ENCODE results near the gene CBL. TPM values are rescaled to one million over a fixed set of nuclear protein-coding genes. Genes with fewer than 3 reads are reported as not detected.

CBL gene
- total RNA-seq, 1 donor from 2014 or later = 46.6 TPM

DNA sequence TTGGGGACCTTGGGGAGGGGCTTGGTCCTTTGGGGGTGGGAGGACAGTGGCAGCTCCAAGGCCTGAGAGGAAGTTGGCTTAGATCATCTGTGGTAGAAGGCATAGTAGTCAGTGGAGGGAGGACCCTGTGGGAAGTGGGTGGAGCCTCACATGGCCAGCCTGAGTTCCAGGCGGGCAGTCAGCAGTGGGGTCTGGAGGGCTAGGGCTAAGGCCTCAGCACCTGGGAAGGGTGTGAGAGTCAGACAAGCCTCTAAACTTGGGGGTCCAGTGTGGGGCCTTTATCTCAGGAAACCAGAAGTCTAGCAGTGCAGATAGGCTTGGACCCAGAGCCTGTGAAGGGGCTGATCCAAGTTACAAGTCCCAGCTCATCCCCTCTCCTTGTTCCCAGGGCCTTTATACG is 33.6 kb upstream of the CBL start:
- Histone ChIP-seq H3K4me1 (ENCODE audit: insufficient read depth, low read length) (peaks cover 9% of the 10 kb centered on the region), H3K79me2 (ENCODE audit: insufficient read depth, low read length) (no peaks in the 10 kb centered on the region), H4K20me1 (ENCODE audit: insufficient read depth, low read length) (no peaks in the 10 kb centered on the region), H3K36me3 (ENCODE audit: insufficient read depth, low read length) (no peaks in the 10 kb centered on the region), H3K4me3 (ENCODE audit: insufficient read depth, low read depth, low read length) (no peak overlapping the region), H3K27ac (ENCODE audit: low read depth, low read length) (no peak overlapping the region), H2AFZ (ENCODE audit: low read depth, low read length) (no peak overlapping the region), H3K9ac (ENCODE audit: low read length) (no peak overlapping the region), H3K4me2 (ENCODE audit: low read length) (no peak overlapping the region), H3K9me3 (ENCODE audit: insufficient read depth, low read depth, low read length) (no peaks in the 10 kb centered on the region), H3K27me3 (ENCODE audit: insufficient read depth, low read length) (no peaks in the 10 kb centered on the region)
- Mint-ChIP-seq H3K27me3 (ENCODE audit: low read depth, unreplicated experiment) (no peaks in the 10 kb centered on the region), H3K4me1 (ENCODE audit: low read depth, unreplicated experiment) (peaks cover 6% of the 10 kb centered on the region), H3K27ac (ENCODE audit: unreplicated experiment) (no peak overlapping the region), H3K36me3 (ENCODE audit: low read depth, unreplicated experiment) (peaks cover 2% of the 10 kb centered on the region), H3K4me3 (ENCODE audit: unreplicated experiment) (no peak overlapping the region), H3K9me3 (ENCODE audit: unreplicated experiment) (no peaks in the 10 kb centered on the region)
- FAIRE-seq (no peak), DNase-seq (ENCODE audit: low read depth) (no peak)
- TF ChIP-seq, protein P1, sequence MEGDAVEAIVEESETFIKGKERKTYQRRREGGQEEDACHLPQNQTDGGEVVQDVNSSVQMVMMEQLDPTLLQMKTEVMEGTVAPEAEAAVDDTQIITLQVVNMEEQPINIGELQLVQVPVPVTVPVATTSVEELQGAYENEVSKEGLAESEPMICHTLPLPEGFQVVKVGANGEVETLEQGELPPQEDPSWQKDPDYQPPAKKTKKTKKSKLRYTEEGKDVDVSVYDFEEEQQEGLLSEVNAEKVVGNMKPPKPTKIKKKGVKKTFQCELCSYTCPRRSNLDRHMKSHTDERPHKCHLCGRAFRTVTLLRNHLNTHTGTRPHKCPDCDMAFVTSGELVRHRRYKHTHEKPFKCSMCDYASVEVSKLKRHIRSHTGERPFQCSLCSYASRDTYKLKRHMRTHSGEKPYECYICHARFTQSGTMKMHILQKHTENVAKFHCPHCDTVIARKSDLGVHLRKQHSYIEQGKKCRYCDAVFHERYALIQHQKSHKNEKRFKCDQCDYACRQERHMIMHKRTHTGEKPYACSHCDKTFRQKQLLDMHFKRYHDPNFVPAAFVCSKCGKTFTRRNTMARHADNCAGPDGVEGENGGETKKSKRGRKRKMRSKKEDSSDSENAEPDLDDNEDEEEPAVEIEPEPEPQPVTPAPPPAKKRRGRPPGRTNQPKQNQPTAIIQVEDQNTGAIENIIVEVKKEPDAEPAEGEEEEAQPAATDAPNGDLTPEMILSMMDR (IDR thresholded peaks at IDR 0.05; ENCODE audit: insufficient read depth, low read depth, low read length) = no peak
- no peak for TF ChIP-seq EZH2 (IDR thresholded peaks at IDR 0.05; ENCODE audit: insufficient read depth, low read length)

DNA sequence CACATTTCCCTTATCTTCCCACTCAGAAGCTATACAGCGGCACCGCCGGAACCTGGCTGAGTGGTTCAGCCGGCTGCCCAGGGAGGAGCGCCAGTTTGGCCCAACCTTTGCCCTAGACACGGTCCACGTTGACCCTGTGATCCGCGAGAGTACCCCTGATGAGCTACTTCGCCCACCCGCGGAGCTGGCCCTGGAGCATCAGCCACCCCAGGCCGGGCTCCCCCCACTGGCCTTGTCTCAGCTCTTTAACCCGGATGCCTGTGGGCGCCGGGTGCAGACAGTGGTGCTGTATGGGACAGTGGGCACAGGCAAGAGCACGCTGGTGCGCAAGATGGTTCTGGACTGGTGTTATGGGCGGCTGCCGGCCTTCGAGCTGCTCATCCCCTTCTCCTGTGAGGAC is 32.7 kb upstream of the CBL start:
- Mint-ChIP-seq H3K4me3 (ENCODE audit: unreplicated experiment) (no peak overlapping the region), H3K9me3 (ENCODE audit: unreplicated experiment) (peaks cover 2% of the 10 kb centered on the region), H3K27ac (ENCODE audit: unreplicated experiment) (no peak overlapping the region), H3K36me3 (ENCODE audit: low read depth, unreplicated experiment) (peaks cover 3% of the 10 kb centered on the region), H3K4me1 (ENCODE audit: low read depth, unreplicated experiment) (peaks cover 10% of the 10 kb centered on the region), H3K27me3 (ENCODE audit: low read depth, unreplicated experiment) (no peaks in the 10 kb centered on the region)
- H3K9me3 ChIP-seq (ENCODE audit: insufficient read depth, low read depth, low read length) = no peaks in the 10 kb centered on the region
- DNase-seq (ENCODE audit: low read depth) = no peak
- H3K4me1 ChIP-seq (ENCODE audit: insufficient read depth, low read length) = peaks cover 13% of the 10 kb centered on the region
- H3K36me3 ChIP-seq (ENCODE audit: insufficient read depth, low read length) = no peaks in the 10 kb centered on the region
- FAIRE-seq = no peak
- no peaks in the 10 kb centered on the region for H4K20me1 ChIP-seq (ENCODE audit: insufficient read depth, low read length)
- no peaks in the 10 kb centered on the region for H3K79me2 ChIP-seq (ENCODE audit: insufficient read depth, low read length)
- no peak overlapping the region for H3K4me3 ChIP-seq (ENCODE audit: insufficient read depth, low read depth, low read length)
- H3K27me3 ChIP-seq (ENCODE audit: insufficient read depth, low read length) = no peaks in the 10 kb centered on the region
- H2AFZ ChIP-seq (ENCODE audit: low read depth, low read length) = no peak overlapping the region
- TF ChIP-seq EZH2 (IDR thresholded peaks at IDR 0.05; ENCODE audit: insufficient read depth, low read length) = no peak
- TF ChIP-seq, protein P1 (IDR thresholded peaks at IDR 0.05; ENCODE audit: insufficient read depth, low read depth, low read length) = no peak
- H3K27ac ChIP-seq (ENCODE audit: low read depth, low read length) = no peak overlapping the region
- no peak overlapping the region for H3K4me2 ChIP-seq (ENCODE audit: low read length)
- no peak overlapping the region for H3K9ac ChIP-seq (ENCODE audit: low read length)

DNA sequence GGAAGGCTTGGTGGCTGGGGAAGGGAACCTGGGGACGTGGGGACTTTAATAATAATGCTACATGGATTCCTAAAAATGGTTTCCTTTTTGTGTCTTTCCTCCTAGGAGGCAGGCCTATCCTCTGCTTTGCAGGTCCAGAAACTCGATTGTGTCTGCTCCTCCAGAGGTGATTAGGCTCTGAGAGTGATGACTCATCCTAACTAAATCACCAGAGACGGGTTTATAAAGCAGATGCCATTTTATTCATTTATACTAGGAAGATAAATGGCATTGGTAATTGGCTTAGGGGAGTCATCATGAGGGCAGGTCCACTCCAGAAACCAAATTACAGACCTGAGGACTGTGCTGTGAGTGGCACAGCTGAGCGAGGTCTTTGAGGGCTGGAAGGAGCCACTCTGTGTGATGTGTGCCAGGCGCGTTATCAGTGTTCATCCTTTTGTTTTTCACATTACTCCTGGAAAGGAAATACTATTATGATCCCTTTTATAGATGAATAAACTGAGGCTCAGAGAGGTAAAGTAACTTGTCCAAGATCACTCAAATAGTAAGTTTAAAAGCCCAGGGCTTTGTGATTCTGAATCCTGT is 30.6 kb upstream of the CBL start:
- no peaks in the 10 kb centered on the region for H3K27me3 ChIP-seq (ENCODE audit: insufficient read depth, low read length)
- no peak overlapping the region for H3K27ac ChIP-seq (ENCODE audit: low read depth, low read length)
- H3K9me3 ChIP-seq (ENCODE audit: insufficient read depth, low read depth, low read length) = no peaks in the 10 kb centered on the region
- peaks cover 6% of the 10 kb centered on the region for H3K36me3 Mint-ChIP-seq (ENCODE audit: low read depth, unreplicated experiment)
- H3K4me1 Mint-ChIP-seq (ENCODE audit: low read depth, unreplicated experiment) = peaks cover 10% of the 10 kb centered on the region
- H3K4me3 Mint-ChIP-seq (ENCODE audit: unreplicated experiment) = no peak overlapping the region
- H3K9ac ChIP-seq (ENCODE audit: low read length) = no peak overlapping the region
- peak; percentile 37 for DNase-seq (ENCODE audit: low read depth)
- peak overlapping the region; percentile 23 for H3K4me2 ChIP-seq (ENCODE audit: low read length)
- peaks cover 4% of the 10 kb centered on the region for H3K4me1 ChIP-seq (ENCODE audit: insufficient read depth, low read length)
- H3K27me3 Mint-ChIP-seq (ENCODE audit: low read depth, unreplicated experiment) = no peaks in the 10 kb centered on the region
- no peak overlapping the region for H3K4me3 ChIP-seq (ENCODE audit: insufficient read depth, low read depth, low read length)
- H4K20me1 ChIP-seq (ENCODE audit: insufficient read depth, low read length) = no peaks in the 10 kb centered on the region
- H3K36me3 ChIP-seq (ENCODE audit: insufficient read depth, low read length) = no peaks in the 10 kb centered on the region
- H2AFZ ChIP-seq (ENCODE audit: low read depth, low read length) = peak overlapping the region; percentile 44
- H3K27ac Mint-ChIP-seq (ENCODE audit: unreplicated experiment) = peak overlapping the region; percentile 62
- H3K79me2 ChIP-seq (ENCODE audit: insufficient read depth, low read length) = no peaks in the 10 kb centered on the region
- FAIRE-seq = no peak
- H3K9me3 Mint-ChIP-seq (ENCODE audit: unreplicated experiment) = peaks cover 2% of the 10 kb centered on the region
- TF ChIP-seq, protein P1 (IDR thresholded peaks at IDR 0.05; ENCODE audit: insufficient read depth, low read depth, low read length) = no peak
- no peak for TF ChIP-seq EZH2 (IDR thresholded peaks at IDR 0.05; ENCODE audit: insufficient read depth, low read length)

All from astrocyte (in vitro differentiated cells and primary cell).